SU-DHL-6 (cell line): ENCODE measurements around the gene MYO5C.

Source experiments
- H2AFZ ChIP-seq: fragments of 200-600 bp; sonication (generic); 2 replicates; pipeline ENCODE4 v1.6.1; 2014; ENCODE audit warnings: low read depth, mild to moderate bottlenecking, moderate library complexity, mixed read lengths, antibody characterized with exemption, low read length; ENCODE audit not compliant: severe bottlenecking
- H3F3A ChIP-seq: fragments of 200-600 bp; shearing (Covaris generic); 2 replicates; pipeline ENCODE4 v1.6.0; 2016; ENCODE audit warnings: antibody characterized with exemption, mild to moderate bottlenecking; ENCODE audit not compliant: insufficient read depth
- H3K27ac ChIP-seq: fragments of 200-600 bp; sonication (generic); 2 replicates; pipeline ENCODE4 v1.5.1; 2016; ENCODE audit warnings: low read depth, mild to moderate bottlenecking, low read length, moderate library complexity, mixed read lengths
- H3K27me3 ChIP-seq: fragments of 200-600 bp; sonication (generic), shearing (Covaris generic); 2 replicates; pipeline ENCODE4 v1.6.0; 2014; ENCODE audit warnings: mild to moderate bottlenecking, low read length
- H3K36me3 ChIP-seq: fragments of 200-600 bp; sonication (generic); 2 replicates; pipeline ENCODE4 v1.6.1; 2014; ENCODE audit warnings: mild to moderate bottlenecking, low read length, mixed read lengths
- H3K4me2 ChIP-seq: fragments of 300-600, 200-600 bp; shearing (Covaris generic), sonication (generic); 2 replicates; pipeline ENCODE4 v1.6.0; 2014; ENCODE audit warnings: low read length, low read depth, mild to moderate bottlenecking; ENCODE audit not compliant: poor library complexity, severe bottlenecking
- H3K4me3 ChIP-seq: fragments of 200-600 bp; sonication (generic); 2 replicates; pipeline ENCODE4 v1.5.1; 2014; ENCODE audit warnings: antibody characterized with exemption, low read length, mild to moderate bottlenecking, mixed read lengths; ENCODE audit not compliant: insufficient read depth, poor library complexity, severe bottlenecking
- H3K79me2 ChIP-seq: fragments of 200-600 bp; sonication (generic); 2 replicates; pipeline ENCODE4 v1.6.1; 2014; ENCODE audit warnings: mild to moderate bottlenecking, low read length, moderate library complexity; ENCODE audit not compliant: insufficient read depth
- H3K9ac ChIP-seq: fragments of 200-600 bp; sonication (generic); 2 replicates; pipeline ENCODE4 v1.7.0; 2014; ENCODE audit warnings: mild to moderate bottlenecking, low read length
- H3K9me2 ChIP-seq: fragments of 200-600 bp; sonication (generic); replicated peaks from 2 replicates; pipeline ENCODE4 v1.6.1; 2014; ENCODE audit warnings: low read length; ENCODE audit not compliant: insufficient read depth
- H3K9me3 ChIP-seq: fragments of 200-600 bp; sonication (generic); 2 replicates; pipeline ENCODE4 v1.6.1; 2014; ENCODE audit warnings: low read length, mixed read lengths; ENCODE audit not compliant: insufficient read depth
- H4K20me1 ChIP-seq: fragments of 200-600 bp; sonication (generic); 2 replicates; pipeline ENCODE4 v1.6.1; 2014; ENCODE audit warnings: low read depth, mild to moderate bottlenecking, antibody characterized with exemption, low read length, moderate library complexity, mixed read lengths
- EZH2phosphoT487 ChIP-seq: fragments of 200-600 bp; sonication (generic), shearing (Covaris generic); conservative IDR thresholded peaks from 2 replicates; pipeline ENCODE4 v1.6.1; 2018; ENCODE audit warnings: mild to moderate bottlenecking, antibody characterized with exemption, low read length, moderate library complexity, mixed read lengths
- TF ChIP-seq, protein P1 (sequence below): fragments of 200-600 bp; sonication (generic); IDR thresholded peaks from one replicate; pipeline ENCODE4 v1.5.1; 2017; ENCODE audit warnings: antibody characterized with exemption, mild to moderate bottlenecking, low read length, moderate library complexity; ENCODE audit not compliant: insufficient read depth, poor library complexity, severe bottlenecking

MYO5C gene

DNA sequence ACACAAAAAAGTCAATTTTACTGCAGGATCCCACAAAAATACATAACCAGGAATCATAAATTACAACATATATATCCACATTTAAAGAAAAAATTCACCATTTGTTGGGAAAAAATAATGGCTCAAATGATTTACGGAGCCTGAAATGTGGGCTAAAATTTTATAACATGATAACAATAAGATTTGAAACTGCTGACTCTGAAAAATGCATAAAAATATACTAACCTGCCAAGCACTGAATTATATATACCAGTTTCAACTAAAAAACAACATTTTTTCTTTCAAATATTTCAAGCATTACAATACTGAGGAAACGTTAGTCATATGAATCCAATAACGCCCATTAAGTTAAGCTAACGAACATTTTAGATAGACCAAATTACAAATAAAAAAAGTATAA lies 12.2 kb upstream of the MYO5C start:
- TF ChIP-seq, protein P1, sequence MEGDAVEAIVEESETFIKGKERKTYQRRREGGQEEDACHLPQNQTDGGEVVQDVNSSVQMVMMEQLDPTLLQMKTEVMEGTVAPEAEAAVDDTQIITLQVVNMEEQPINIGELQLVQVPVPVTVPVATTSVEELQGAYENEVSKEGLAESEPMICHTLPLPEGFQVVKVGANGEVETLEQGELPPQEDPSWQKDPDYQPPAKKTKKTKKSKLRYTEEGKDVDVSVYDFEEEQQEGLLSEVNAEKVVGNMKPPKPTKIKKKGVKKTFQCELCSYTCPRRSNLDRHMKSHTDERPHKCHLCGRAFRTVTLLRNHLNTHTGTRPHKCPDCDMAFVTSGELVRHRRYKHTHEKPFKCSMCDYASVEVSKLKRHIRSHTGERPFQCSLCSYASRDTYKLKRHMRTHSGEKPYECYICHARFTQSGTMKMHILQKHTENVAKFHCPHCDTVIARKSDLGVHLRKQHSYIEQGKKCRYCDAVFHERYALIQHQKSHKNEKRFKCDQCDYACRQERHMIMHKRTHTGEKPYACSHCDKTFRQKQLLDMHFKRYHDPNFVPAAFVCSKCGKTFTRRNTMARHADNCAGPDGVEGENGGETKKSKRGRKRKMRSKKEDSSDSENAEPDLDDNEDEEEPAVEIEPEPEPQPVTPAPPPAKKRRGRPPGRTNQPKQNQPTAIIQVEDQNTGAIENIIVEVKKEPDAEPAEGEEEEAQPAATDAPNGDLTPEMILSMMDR: no peak
- no peak for TF ChIP-seq EZH2phosphoT487
- no peaks in the 10 kb centered on the region for H3K79me2 ChIP-seq
- H2AFZ ChIP-seq: no peak overlapping the region
- no peaks in the 10 kb centered on the region for H3K27me3 ChIP-seq
- H3K4me3 ChIP-seq: no peak overlapping the region
- no peak overlapping the region for H3K9ac ChIP-seq
- no peaks in the 10 kb centered on the region for H4K20me1 ChIP-seq
- no peaks in the 10 kb centered on the region for H3K9me2 ChIP-seq
- no peaks in the 10 kb centered on the region for H3K36me3 ChIP-seq
- H3K27ac ChIP-seq: no peak overlapping the region
- no peaks in the 10 kb centered on the region for H3F3A ChIP-seq
- H3K9me3 ChIP-seq: no peaks in the 10 kb centered on the region
- no peak overlapping the region for H3K4me2 ChIP-seq

DNA sequence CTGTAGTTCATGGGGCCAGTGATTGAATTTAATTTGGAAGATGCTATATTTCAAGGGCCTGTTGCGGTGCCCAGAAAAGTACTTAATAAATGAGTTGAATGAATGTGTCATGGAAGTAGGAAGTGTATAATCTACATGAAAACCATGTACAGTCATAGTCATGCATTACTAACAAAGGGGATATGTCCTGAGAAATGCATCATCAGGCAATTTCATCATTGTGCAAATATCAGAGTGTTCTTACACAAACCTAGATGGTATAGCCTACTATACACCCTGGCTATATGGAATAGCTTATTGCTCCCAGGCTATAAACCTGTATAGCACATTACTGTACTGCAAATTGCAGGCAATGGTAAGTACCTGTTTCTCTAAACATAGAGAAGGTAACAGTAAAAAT lies 10.7 kb upstream of the MYO5C start:
- Histone ChIP-seq H3K79me2 (no peaks in the 10 kb centered on the region), H3K4me3 (no peak overlapping the region), H3K9ac (no peak overlapping the region), H3K27me3 (no peaks in the 10 kb centered on the region), H3F3A (no peaks in the 10 kb centered on the region), H3K36me3 (no peaks in the 10 kb centered on the region), H4K20me1 (no peaks in the 10 kb centered on the region), H3K27ac (no peak overlapping the region), H3K9me3 (no peaks in the 10 kb centered on the region), H3K4me2 (no peak overlapping the region), H2AFZ (no peak overlapping the region), H3K9me2 (no peaks in the 10 kb centered on the region)
- TF ChIP-seq EZH2phosphoT487: no peak
- TF ChIP-seq, protein P1: no peak

DNA sequence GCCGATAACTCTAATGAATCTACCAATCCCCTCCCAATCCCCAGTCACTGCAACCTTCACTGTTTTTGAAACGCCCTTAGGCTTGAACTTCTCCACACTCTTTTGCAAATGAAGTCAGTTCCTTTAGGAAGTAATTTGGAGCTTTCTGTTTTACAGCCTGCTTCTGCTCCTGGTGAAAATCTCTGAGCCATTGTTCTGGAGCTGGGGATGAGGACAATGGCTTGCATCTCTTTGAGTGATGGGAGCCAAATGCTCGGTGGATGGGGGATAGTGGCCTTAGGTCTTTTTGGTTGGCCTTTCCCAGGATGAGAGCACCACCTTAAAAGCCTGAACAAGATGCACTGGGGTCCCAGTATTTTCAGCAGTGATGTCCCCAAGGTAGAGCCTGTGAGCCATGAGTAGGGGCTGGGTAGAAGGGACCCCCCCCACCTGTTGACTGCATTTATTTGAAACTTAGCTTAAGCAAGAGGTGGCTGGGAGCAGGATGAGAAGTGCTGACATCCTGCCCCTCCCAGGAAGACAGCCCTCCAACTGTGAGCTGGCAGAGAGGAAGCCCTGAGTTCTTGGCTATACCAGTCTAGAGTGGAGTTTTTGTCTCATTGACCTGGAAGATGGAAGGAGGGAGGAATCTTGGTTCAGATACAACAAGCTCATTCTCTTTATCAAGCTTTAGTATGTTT lies 7.6 kb upstream of the MYO5C start:
- no peaks in the 10 kb centered on the region for H4K20me1 ChIP-seq
- no peak overlapping the region for H3K27ac ChIP-seq
- H3K4me3 ChIP-seq: no peak overlapping the region
- H3K9me2 ChIP-seq: no peaks in the 10 kb centered on the region
- no peaks in the 10 kb centered on the region for H3K9me3 ChIP-seq
- H3K27me3 ChIP-seq: no peaks in the 10 kb centered on the region
- no peaks in the 10 kb centered on the region for H3K36me3 ChIP-seq
- no peak overlapping the region for H2AFZ ChIP-seq
- no peak overlapping the region for H3K9ac ChIP-seq
- H3K4me2 ChIP-seq: no peak overlapping the region
- no peaks in the 10 kb centered on the region for H3F3A ChIP-seq
- TF ChIP-seq, protein P1: no peak
- TF ChIP-seq EZH2phosphoT487: no peak
- H3K79me2 ChIP-seq: no peaks in the 10 kb centered on the region
